Stimulated activated memory B cell treated with anti-CD40 and anti-IgM and Interleukin-4, amounts not matched to agents 10 μg/mL and 1 μg/mL and 100 μg/mL, for 72 hours (primary cell): ENCODE data around the gene OCA2.

Experiments
- ATAC-seq: fragments of 150-1000 bp; cut with Tn5 transposase; 2 replicates; pipeline ENCODE4 v1.10.0; 2021
- H3K27ac Mint-ChIP-seq: one replicate; pipeline ENCODE4 v1.8.0; 2022; ENCODE audit warnings: mild to moderate bottlenecking, mixed read lengths
- H3K27me3 Mint-ChIP-seq: one replicate; pipeline ENCODE4 v1.8.0; 2022; ENCODE audit warnings: mixed read lengths
- H3K36me3 Mint-ChIP-seq: one replicate; pipeline ENCODE4 v1.8.0; 2022; ENCODE audit warnings: mixed read lengths
- H3K4me1 Mint-ChIP-seq: one replicate; pipeline ENCODE4 v1.8.0; 2022; ENCODE audit warnings: mixed read lengths
- H3K4me3 Mint-ChIP-seq: one replicate; pipeline ENCODE4 v1.8.0; 2022; ENCODE audit warnings: mild to moderate bottlenecking, moderate library complexity, mixed read lengths
- H3K9me3 Mint-ChIP-seq: one replicate; pipeline ENCODE4 v1.8.0; 2022; ENCODE audit warnings: mixed read lengths

Gene OCA2

DNA sequence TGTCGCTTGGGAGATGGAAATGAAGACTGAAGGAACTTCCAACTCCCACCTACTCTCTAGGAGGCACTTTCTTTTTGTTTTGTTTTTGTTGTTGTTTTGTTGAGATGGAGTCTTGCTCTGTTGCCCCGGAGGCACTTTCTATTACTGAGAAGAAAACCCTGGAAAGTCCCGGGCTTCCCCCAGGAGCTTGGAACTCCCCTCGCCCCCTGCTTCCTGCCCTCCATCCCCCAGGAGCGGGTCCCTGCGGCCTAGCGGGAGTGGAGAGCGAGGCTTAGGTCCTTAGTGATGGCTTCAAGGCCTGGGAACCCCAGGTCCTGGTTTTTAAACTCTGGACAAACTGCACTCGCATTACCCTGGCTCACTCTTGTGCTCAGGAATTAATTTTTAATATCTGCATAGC, 195.7 kb downstream of the OCA2 start:
- Mint-ChIP-seq H3K4me1 (no peaks in the 10 kb centered on the region), H3K36me3 (no peaks in the 10 kb centered on the region), H3K9me3 (peaks cover 8% of the 10 kb centered on the region), H3K27ac (no peak overlapping the region), H3K27me3 (no peaks in the 10 kb centered on the region), H3K4me3 (no peak overlapping the region)
- ATAC-seq, result no peak

DNA sequence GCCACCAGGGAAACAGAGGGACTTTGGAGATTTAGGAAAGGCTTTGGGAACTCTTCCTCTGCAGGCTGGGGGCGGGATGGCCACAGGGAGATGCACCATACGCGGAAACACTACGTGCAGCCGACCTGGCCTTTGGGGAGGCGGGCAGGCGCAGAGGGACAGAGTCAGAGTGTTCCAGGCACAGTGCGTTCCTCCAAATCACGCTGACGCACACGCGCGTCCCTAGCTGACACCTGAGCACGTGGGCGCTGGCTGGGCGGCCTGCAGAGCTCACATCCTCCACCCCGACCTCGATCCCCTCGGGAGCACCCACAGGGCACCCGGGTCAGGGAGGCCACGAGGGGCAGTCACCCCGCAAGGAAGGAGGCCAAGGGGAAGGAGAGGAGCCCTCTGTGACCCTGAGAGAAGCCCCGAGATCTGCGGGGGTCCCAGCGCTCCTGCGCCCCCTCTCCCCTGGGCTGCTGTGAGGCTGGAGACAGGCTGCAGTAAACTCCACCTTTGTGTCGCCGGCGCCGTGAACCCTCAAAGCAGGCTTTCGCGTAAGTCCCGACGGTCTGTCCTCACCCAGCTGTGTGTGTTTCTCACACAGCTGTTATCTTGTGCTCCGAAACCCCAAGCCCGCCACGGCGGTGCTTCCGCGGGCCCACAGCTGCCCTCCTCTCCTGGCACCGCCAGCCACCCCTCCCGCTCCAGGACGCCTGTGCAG, 196.3 kb downstream of the OCA2 start:
- no peak overlapping the region for H3K4me3 Mint-ChIP-seq
- H3K9me3 Mint-ChIP-seq, result peaks cover 8% of the 10 kb centered on the region
- H3K36me3 Mint-ChIP-seq, result no peaks in the 10 kb centered on the region
- no peak for ATAC-seq
- no peaks in the 10 kb centered on the region for H3K4me1 Mint-ChIP-seq
- no peaks in the 10 kb centered on the region for H3K27me3 Mint-ChIP-seq
- no peak overlapping the region for H3K27ac Mint-ChIP-seq

DNA sequence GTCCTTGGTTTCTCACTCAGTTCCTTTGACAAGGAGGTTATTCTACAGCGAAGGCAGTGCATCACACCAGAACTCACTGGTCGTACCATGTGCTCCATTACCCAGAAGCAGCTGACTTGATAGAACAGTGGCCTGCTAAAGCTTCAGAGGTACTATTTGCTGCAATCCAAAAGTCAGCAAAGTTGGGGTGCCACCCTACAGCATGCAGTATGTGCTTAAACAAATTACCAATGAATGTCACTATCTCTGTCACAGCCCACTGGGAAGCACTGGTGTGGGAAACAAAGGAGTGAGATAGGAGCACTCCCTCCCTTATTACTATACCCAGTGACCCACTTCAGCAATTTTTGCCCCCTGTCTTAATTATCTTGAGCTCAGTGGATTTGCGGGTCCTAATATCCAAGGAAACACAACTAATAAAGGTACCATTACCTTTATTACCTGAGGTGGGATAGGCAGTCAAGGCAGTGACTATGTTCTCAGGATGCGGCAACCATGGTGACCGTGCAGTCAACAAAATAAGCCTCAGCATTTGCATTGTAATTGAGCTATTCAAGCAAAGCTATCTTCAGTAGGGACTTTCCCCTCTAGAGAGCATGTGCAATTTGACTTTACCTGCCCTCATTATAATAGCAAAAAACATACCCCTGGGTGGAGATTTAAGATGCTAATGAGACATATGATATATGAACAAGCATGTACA, 199.4 kb downstream of the OCA2 start:
- Mint-ChIP-seq H3K27me3 (no peaks in the 10 kb centered on the region), H3K36me3 (no peaks in the 10 kb centered on the region), H3K4me3 (no peak overlapping the region), H3K9me3 (peaks cover 4% of the 10 kb centered on the region), H3K4me1 (no peaks in the 10 kb centered on the region), H3K27ac (no peak overlapping the region)
- no peak for ATAC-seq

DNA sequence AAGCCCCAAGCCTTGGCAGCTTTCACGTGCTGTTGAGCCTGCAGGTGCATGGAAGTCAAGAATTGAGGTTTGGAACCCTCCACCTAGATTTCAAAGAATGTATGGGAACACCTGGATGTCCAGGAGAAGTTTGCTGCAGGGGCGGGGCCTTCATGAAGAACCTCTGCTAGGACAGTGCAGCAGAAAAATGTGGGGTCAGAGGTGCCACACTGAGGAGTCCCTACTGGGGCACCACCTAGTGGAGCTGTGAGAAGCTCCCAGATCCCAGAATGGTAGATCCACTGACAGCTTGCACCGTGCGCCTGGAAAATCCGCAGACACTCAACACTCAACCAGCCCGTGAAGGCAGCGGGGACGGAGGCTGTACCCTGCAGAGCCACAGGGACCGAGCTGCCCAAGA, 201.6 kb downstream of the OCA2 start:
- Mint-ChIP-seq H3K27ac (no peak overlapping the region), H3K36me3 (no peaks in the 10 kb centered on the region), H3K9me3 (peaks cover 11% of the 10 kb centered on the region), H3K4me3 (no peak overlapping the region), H3K4me1 (no peaks in the 10 kb centered on the region), H3K27me3 (no peaks in the 10 kb centered on the region)
- no peak for ATAC-seq

DNA sequence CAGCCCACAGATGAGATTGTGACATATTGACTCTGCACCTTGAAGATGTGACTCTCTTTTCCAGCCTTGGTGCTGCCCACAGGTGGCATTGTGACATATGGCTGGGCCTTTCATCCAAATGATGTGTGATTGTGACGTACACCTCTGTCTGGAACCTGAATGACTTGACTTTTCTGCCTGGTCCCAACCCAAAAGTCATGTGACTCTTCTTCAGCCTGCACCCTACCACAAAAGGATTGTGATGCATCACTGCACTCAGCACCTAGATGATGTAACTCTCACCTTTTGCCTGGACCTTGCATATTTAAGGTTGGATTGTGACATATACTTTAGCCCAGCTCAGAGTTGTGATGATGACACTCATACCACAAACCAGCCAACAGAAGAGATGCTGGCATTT, 204.5 kb downstream of the OCA2 start:
- H3K4me1 Mint-ChIP-seq, result no peaks in the 10 kb centered on the region
- H3K9me3 Mint-ChIP-seq, result peaks cover 26% of the 10 kb centered on the region

DNA sequence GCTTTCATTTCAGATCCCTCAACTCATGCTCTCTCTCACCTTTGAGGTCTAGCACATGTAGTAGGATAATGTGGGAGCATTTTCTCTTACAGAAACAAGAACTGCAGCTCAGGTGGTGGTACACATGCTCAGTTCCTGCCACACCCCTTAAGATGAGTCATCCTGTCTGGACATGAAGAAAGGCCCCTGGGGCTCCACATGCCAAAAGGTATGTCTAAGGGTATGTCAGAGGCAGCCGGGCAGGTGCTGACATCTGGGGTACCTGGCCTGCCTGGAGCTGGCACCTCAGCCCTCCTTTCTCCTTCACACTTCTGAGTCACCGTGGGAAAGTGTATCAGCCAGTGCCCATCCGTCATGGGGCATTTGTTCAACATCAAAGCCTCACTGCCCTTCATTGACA, 209.9 kb downstream of the OCA2 start:
- H3K9me3 Mint-ChIP-seq, result peaks cover 28% of the 10 kb centered on the region
- H3K27ac Mint-ChIP-seq, result no peak overlapping the region
- no peak overlapping the region for H3K4me3 Mint-ChIP-seq
- no peak for ATAC-seq
- H3K4me1 Mint-ChIP-seq, result no peaks in the 10 kb centered on the region
- no peaks in the 10 kb centered on the region for H3K36me3 Mint-ChIP-seq
- H3K27me3 Mint-ChIP-seq, result no peaks in the 10 kb centered on the region

More for the DNA sequence above, 204.5 kb downstream of the OCA2 start:
- no peak overlapping the region for H3K4me3 Mint-ChIP-seq
- H3K27me3 Mint-ChIP-seq, result no peaks in the 10 kb centered on the region
- H3K36me3 Mint-ChIP-seq, result no peaks in the 10 kb centered on the region
- ATAC-seq, result no peak
- H3K27ac Mint-ChIP-seq, result no peak overlapping the region

DNA sequence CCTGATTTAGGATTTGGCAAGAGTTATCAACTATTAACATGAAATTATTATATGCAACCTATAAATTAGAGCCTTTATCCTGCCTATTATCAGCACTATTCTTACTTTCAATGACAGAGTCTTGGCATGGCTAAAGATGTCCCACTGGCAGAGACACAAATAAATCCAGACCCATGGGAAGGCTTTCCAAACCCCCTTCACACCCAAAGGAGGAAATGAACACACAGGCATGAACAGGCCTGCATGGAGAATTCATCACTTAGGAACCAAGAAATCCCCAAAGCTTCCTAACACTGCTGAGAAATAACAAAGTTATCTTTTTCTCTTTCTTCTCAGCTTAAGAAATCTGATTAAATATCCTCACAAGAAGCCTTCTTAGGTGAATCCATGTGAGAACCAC, 213.9 kb downstream of the OCA2 start:
- Mint-ChIP-seq H3K36me3 (no peaks in the 10 kb centered on the region), H3K27ac (no peak overlapping the region), H3K9me3 (peaks cover 16% of the 10 kb centered on the region), H3K27me3 (no peaks in the 10 kb centered on the region), H3K4me1 (no peaks in the 10 kb centered on the region), H3K4me3 (no peak overlapping the region)
- ATAC-seq, result no peak

DNA sequence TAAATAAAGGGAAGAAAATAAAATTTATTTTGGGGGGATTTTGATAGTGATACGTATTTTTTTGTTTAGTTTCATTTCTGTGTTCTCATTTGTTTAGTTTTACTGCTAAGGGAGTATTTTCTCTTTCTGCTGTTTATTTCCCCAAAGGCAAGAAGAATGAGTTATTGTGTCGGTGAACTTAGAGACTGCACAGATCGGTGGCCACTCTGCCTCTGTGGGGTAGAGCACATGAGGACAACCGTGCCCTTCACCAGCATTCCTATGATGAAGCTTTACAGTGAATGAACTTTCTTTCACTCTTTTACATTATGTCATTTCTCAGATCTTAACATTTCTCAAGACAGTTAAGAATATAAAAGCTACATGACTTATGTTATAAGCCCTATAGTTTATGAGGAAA, 214.4 kb downstream of the OCA2 start:
- Mint-ChIP-seq H3K27me3 (no peaks in the 10 kb centered on the region), H3K36me3 (no peaks in the 10 kb centered on the region), H3K27ac (no peak overlapping the region), H3K4me1 (no peaks in the 10 kb centered on the region), H3K4me3 (no peak overlapping the region), H3K9me3 (peaks cover 12% of the 10 kb centered on the region)
- no peak for ATAC-seq

DNA sequence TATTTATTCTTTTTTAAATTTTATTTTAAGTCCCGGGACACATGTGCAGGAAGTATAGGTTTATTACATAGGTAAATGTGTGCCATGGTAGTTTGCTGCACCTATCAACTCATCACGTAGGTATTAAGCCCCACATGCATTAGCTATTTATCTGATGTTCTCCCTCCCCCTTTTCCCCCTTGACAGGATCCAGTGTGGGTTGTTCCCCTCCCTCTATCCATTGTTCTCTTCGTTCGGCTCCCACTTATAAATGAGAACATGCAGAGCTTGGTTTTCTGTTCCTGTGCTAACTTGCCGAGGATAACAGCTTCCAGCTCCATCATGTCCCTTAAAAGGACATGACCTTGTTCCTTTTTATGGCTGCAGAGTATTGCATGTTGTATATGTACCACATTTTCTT, 220.3 kb downstream of the OCA2 start:
- H3K27ac Mint-ChIP-seq, result no peak overlapping the region
- H3K36me3 Mint-ChIP-seq, result no peaks in the 10 kb centered on the region
- ATAC-seq, result no peak
- H3K9me3 Mint-ChIP-seq, result peaks cover 5% of the 10 kb centered on the region
- H3K27me3 Mint-ChIP-seq, result no peaks in the 10 kb centered on the region
- H3K4me1 Mint-ChIP-seq, result no peaks in the 10 kb centered on the region
- H3K4me3 Mint-ChIP-seq, result no peak overlapping the region

DNA sequence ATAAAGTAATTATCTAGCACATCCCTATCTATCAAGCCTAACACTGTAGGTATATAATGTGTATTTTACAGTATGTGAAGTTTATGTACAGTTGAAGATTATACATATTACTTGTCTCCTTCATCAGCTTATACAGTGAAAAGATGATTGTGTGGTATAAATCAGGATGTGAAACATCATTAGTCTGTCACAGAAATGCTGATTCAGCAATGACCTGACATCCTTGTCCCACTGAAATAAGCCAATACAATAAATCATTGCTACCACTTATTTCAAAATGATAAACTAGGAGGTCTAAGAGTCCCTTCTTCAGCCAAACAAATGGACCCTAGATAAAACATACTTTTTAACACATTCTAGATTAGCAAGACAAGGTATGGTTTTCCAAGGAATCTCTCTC, 225.3 kb downstream of the OCA2 start:
- H3K4me3 Mint-ChIP-seq, result no peak overlapping the region
- ATAC-seq, result no peak
- no peaks in the 10 kb centered on the region for H3K36me3 Mint-ChIP-seq
- H3K4me1 Mint-ChIP-seq, result no peaks in the 10 kb centered on the region
- no peaks in the 10 kb centered on the region for H3K9me3 Mint-ChIP-seq
- H3K27ac Mint-ChIP-seq, result no peak overlapping the region
- no peaks in the 10 kb centered on the region for H3K27me3 Mint-ChIP-seq

DNA sequence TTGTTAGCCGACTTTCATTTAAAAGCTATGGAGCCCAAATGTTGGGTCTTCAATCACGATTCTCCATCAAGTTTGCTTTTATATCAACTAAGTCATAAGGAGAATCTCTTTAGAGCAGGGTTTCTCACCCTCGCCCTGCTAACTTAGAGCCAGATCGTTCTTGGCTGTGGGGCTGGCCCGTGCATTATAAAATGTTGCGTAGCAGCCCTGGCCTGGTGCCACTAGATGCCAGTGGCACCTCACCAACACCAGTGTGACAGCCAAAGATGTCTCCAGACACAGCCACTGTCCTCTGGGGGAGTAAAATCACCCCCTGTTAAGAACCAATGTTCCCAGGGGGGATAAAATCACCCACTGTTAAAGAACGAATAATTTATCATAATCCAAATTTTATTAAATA, 226.1 kb downstream of the OCA2 start:
- Mint-ChIP-seq H3K27ac (no peak overlapping the region), H3K9me3 (no peaks in the 10 kb centered on the region), H3K36me3 (no peaks in the 10 kb centered on the region), H3K4me1 (no peaks in the 10 kb centered on the region), H3K27me3 (no peaks in the 10 kb centered on the region), H3K4me3 (no peak overlapping the region)
- ATAC-seq, result no peak

DNA sequence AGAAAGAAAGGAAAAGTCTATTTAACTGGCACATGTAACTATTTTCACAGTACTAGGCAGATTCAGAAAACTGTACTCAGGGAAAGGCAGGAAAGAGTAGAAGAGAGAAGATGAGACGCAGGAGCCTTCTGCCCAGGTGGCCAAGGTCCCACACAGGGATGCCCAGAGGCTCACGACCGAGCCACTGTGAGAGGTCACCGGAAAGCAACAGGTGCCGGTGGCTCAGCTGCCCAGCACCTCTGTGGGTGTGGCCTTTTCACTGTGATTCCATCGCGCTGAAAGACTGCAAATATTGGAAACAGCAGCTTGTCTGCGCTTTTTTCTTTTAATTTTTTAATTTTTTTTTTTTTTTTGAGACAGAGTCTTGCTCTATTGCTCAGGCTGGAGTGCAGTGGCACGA, 226.8 kb downstream of the OCA2 start:
- no peaks in the 10 kb centered on the region for H3K9me3 Mint-ChIP-seq
- no peak for ATAC-seq
- no peaks in the 10 kb centered on the region for H3K4me1 Mint-ChIP-seq
- H3K27ac Mint-ChIP-seq, result no peak overlapping the region
- no peak overlapping the region for H3K4me3 Mint-ChIP-seq
- no peaks in the 10 kb centered on the region for H3K27me3 Mint-ChIP-seq
- no peaks in the 10 kb centered on the region for H3K36me3 Mint-ChIP-seq

DNA sequence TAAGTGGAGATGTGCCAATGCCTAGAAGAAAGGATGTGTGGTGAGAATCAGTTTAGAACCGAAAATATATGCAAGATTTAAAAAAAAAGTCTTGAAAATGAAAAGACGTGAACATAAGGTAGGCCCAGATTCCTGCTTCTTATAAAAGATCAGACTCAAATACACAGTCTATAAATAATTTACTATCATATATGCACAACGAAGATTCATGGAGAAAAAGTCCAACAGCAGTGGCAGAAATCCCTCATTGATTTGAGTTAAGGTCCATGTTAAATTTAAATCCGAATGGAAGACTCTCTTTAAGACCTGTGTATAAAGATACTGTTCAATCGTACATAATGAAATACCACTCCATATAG, 227.2 kb downstream of the OCA2 start:
- Mint-ChIP-seq H3K9me3 (no peaks in the 10 kb centered on the region), H3K4me3 (no peak overlapping the region), H3K4me1 (no peaks in the 10 kb centered on the region), H3K27ac (no peak overlapping the region), H3K36me3 (no peaks in the 10 kb centered on the region), H3K27me3 (no peaks in the 10 kb centered on the region)
- no peak for ATAC-seq

DNA sequence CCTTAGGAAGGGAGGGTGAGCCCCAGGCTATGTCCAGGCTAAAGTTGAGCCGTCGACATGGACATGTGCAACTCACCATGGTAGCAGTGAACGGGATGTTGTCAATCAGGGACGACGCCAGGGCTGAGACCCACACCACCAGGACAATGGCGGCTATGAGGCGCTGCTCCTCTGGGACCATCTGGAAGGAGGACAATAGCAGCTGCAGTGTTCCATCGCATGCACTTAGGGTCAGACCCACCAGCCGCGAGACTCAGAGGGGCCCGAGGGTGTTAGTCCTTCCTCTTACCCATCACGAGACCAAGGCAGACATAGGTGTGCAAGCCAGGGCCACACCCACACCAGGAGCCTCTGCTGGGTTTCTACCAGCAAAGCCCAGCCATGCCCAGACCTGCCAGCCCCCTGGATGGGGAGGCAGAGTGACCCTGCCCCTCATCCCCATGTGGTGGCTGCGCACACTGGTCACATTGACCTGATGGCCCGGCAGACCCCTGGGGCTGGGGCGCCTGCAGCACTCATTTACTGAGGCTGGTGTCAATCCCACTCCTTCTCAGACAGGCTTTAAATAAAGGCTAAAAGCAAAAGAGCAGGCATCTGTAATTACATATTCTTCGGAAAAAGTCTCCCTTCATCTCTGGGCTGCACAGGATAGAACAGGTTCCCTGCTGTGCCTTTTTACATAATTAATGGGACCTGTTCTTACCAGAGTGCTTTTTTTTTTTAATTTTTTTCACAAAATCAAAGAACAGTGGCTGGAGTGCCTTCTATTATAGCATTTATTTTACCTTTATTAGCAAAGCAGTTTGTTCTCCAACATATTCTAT, 227.8 kb downstream of the OCA2 start:
- no peak overlapping the region for H3K4me3 Mint-ChIP-seq
- H3K9me3 Mint-ChIP-seq, result no peaks in the 10 kb centered on the region
- H3K27me3 Mint-ChIP-seq, result no peaks in the 10 kb centered on the region
- H3K27ac Mint-ChIP-seq, result no peak overlapping the region
- no peaks in the 10 kb centered on the region for H3K36me3 Mint-ChIP-seq
- no peak for ATAC-seq
- no peaks in the 10 kb centered on the region for H3K4me1 Mint-ChIP-seq

DNA sequence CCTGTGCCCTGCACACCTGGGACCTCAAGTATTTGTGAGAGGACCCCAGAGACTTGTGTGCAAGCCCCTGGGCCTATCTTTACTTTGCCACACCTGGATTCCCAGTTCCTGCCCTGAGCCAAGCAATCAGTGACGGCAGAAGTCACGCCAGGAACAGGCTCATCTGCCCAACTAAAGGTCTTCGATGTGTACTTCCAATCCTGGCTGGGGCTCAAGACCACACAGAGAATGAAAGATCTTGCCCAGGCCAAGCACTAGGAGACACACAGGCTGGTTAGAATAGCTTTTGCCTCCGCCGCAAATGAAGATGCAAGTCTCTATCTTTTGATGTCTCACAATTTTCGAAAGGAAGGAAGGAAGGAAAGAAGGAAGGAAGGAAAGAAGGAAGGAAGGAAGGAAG, 228.8 kb downstream of the OCA2 start:
- Mint-ChIP-seq H3K4me3 (no peak overlapping the region), H3K4me1 (no peaks in the 10 kb centered on the region), H3K27me3 (no peaks in the 10 kb centered on the region), H3K36me3 (no peaks in the 10 kb centered on the region), H3K9me3 (no peaks in the 10 kb centered on the region), H3K27ac (no peak overlapping the region)
- ATAC-seq, result no peak
